GM18951 (cell line): Measurements from ENCODE around the gene CNDP2.
"Not testable (repeated sequence)": the region's sequence is repeated elsewhere in the genome, so short reads cannot be mapped to it uniquely, and the experiment has no call there.

Source experiments
- POLR2A ChIP-seq: IDR thresholded peaks from 4 replicates; pipeline ENCODE4 v1.6.1; 2011; ENCODE audit warnings: mild to moderate bottlenecking; ENCODE audit not compliant: insufficient read length, insufficient read depth; ENCODE audit errors: extremely low read depth
- in situ Hi-C: fragments of 300-500 bp; cut with MboI; formaldehyde crosslinking; loops from one replicate; pipeline ENCODE4 v1.12.0; 2022; ENCODE audit warnings: low sequenced_read_pairs, mixed read lengths, inconsistent platforms; ENCODE audit not compliant: unreplicated experiment

CNDP2 gene

GRCh38 chr18:74498712-74499627 is 2.8 kb downstream of the CNDP2 start:
- TF ChIP-seq POLR2A = peak; percentile 46
- in situ Hi-C loops = no loop called here

DNA sequence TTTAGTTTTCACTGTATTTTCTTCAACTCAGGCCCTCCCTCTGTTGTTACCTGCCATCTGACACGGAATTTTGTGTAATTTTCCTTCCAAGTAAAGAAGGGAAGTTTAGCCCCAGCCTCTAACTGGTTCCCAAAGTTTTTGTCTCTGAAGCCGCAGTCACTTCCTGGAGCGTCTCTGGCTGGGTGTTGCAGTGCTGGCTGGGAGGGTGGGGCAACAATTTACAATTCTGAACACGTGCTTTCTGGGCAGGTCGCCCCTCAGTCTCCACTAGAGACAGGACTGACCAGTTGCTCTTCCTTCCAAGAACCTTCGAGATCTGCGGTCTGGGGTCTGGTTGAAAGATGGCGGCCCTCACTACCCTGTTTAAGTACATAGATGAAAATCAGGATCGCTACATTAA is 3.5 kb downstream of the CNDP2 start:
- TF ChIP-seq POLR2A = peak; percentile 50
- in situ Hi-C loops = no loop called here

GRCh38 chr18:74500372-74500771 is 4.2 kb downstream of the CNDP2 start:
- in situ Hi-C loops = no loop called here

DNA sequence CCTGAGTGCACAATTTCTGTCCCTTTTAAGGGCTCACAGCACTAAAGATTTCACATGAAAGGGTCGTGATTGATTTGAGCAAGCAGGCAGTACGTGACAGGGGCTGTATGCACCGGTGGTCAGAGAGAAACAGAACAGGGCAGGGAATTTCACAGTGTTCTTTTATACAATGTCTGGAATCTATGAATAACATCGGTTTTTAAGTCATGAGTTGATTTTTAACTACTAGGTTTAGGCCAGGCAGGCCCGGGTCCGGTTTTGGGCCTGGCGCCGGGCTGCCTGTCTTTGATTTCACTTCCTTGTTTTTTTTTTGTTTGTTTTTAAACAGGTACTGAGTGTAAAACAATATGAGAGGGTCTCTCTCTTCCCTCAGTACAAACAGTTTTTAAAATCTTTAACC is 4.6 kb downstream of the CNDP2 start:
- in situ Hi-C loops = not testable (repeated sequence)

More at GRCh38 chr18:74500372-74500771, 4.2 kb downstream of the CNDP2 start:
- no peak for TF ChIP-seq POLR2A

DNA sequence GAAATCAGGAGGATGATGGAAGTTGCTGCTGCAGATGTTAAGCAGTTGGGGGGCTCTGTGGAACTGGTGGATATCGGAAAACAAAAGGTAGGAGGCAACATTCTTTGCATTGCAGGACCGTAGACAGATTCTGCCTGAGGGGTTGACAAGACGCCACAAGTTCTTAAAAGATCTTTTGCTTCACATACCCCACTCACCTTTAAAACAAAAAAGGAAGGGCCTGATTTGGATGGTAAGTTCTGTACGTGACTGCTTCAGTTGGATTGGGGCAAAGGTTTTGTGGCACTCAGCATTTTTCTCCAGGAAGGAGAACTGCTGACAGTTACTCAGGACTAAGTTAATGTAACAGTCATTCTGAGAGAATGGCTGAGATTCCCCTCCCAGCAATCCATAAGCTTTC is 5.2 kb downstream of the CNDP2 start:
- in situ Hi-C loops = no loop called here
- TF ChIP-seq POLR2A = no peak

DNA sequence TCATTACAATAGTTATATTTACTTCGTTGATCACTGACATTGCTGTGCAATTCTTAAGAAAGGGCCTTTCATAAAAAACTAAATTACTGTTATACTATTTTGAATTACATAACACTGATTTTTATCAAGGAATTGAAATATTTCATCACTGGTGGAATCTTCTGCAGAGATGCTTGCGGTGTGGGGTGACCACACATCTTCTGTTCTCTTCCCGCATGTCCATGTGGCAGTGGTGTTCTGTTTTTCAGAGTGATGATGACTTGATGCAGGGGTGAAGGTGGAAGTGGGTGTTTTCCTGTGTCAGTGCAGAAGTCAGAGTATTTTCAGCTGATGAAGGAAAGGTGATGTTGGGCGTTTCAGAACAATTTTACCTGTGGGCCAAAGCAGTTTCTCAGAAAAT is 7.0 kb downstream of the CNDP2 start:
- no peak for TF ChIP-seq POLR2A
- in situ Hi-C loops = no loop called here

DNA sequence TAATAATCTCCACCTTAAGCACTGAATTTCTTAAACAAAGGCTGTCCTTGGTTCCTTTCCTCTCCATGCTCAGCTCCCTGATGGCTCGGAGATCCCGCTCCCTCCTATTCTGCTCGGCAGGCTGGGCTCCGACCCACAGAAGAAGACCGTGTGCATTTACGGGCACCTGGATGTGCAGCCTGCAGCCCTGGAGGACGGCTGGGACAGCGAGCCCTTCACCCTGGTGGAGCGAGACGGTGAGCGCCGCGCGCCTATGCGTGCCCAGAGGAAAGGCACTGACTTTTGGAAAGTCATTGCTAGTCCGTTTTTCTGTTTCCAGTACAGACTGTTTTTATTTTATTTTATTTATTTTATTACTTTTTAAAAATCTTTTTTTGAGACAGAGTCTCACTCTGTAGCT is 9.6 kb downstream of the CNDP2 start:
- in situ Hi-C loops = no loop called here
- TF ChIP-seq POLR2A = no peak

GRCh38 chr18:74506448-74507084 is 10.4 kb downstream of the CNDP2 start:
- no peak for TF ChIP-seq POLR2A
- in situ Hi-C loops = no loop called here

DNA sequence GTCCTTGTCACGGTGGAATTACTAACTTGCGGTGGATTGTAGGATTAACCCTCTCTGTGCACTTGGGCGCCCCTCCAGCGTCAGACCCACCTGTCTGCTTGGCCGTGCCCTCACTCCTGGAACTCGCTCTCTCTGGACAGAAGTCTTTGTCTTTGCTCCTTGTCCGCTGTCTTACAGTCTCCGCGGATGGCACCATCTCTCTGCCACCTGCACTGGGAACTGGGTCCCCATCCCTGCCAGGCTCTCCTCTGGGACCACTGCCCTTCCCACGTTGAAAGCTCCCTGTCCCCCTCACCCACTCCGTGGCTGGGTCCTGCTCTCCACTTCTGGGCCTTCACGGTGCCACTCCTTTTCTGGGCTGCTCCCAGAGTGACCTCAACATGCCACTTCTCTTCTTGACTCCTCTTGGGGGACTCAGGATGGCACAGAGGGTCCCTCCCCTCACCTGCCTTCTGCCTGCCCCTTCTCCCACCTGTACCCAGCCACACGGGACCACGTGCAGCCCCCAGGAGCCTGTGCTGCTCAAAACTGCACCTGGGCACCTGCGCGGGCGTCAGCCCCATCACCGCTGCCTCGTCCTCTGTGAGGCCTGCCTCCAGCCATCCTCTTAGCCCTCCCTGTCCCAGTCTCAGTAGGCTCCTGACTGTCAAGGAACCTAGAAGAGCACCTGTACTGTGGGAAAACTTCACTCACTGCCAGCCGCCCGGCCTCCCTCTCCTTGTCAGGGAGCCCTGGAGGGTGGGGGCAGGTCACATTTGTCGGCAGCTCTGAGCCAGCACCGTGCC is 11.1 kb downstream of the CNDP2 start:
- TF ChIP-seq POLR2A = no peak
- in situ Hi-C loops = no loop called here

DNA sequence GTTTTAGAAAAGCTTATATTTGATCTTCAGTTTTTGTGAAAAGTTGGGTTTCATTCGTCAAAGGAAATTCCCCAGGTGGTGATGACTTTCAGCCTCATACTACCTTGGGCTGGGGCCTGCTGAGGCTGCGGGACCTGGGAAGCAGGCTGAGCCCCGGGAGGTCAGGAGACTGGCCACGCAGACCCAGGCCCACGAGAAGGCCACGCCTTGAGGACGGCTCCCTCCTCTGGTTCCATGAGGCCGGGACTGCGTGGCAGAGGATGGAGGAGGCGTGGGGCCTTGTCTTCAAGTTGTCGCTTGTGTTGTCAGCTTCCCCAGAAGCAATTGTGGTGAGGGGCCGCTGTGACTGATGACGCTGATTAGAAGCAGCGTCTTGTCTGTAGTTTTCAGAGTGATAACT is 11.8 kb downstream of the CNDP2 start:
- TF ChIP-seq POLR2A = no peak
- in situ Hi-C loops = no loop called here

- in situ Hi-C loops = no loop called here
- no peak for TF ChIP-seq POLR2A
Measured at GRCh38 chr18:74508366-74508765, 12.2 kb downstream of the CNDP2 start.

GRCh38 chr18:74508821-74509225 is 12.7 kb downstream of the CNDP2 start:
- no peak for TF ChIP-seq POLR2A
- in situ Hi-C loops = no loop called here

DNA sequence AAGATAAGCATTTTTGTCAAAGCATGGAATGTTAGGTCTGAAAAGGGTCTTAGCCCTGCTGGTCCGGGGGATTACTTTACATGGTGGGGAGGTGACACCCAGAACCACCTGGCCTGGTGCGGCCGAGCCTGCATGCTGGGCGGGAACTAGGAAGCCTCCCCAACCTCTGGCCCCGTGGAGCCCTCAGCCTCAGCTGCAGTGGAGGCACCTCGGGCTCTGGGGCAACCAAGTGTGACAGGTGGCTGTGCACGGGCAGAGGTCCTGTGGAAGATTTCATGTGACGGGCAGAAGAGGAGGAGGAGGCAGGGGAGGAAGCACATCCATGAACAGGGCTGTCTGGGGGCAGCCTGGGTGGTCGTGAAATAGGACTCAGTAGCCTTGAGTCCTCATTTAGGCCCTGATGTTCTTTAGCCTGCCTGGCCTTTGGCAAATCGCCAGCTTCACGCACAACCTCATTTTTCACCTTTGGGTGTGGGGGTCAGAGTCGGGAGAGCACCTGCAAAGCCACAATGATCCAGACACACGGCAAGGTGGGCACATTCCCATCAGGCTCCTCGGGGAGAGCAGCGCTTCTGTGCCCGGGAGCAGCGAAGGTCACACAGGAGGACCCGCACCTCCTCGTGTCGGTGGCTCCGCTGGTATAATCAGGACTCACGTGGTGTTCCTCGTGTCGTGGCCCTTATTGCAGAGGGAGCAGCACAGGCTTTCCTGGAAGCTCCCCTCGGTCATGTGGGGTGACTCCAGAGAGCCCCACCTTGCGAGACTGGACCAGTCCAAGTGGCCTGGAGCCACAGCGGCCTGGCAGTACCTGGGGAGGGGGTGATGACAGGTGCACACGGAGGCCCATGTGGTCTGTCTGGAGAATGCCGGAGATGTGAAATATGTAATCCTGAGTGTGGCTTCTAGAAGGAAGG is 13.9 kb downstream of the CNDP2 start:
- in situ Hi-C loops = no loop called here
- no peak for TF ChIP-seq POLR2A

DNA sequence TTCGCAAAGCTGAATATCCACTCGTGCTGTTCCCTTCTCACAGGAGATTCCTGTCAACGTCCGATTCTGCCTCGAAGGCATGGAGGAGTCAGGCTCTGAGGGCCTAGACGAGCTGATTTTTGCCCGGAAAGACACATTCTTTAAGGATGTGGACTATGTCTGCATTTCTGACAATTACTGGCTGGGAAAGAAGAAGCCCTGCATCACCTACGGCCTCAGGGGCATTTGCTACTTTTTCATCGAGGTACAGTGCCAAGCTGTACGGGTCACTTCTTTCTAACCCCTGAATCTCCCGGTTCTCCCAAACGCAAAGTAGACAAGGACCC is 14.6 kb downstream of the CNDP2 start:
- no peak for TF ChIP-seq POLR2A
- in situ Hi-C loops = no loop called here
